ENCODE results near the gene ID3.

GRCh38 chr1:23607944-23608343, 48.6 kb upstream of the ID3 start:
- no peak for TF ChIP-seq POLR2A (IDR thresholded peaks at IDR 0.05; ENCODE audit: control extremely low read depth in 1 of 2, low read depth in 2 of 2, low read length in 2 of 2)
- TF ChIP-seq CTCF (IDR thresholded peaks at IDR 0.05; ENCODE audit: control extremely low read depth in 1 of 3, insufficient read depth in 1 of 3, low read depth in 1 of 3, low read length in 3 of 3), result no peak
- TF ChIP-seq CEBPB (IDR thresholded peaks at IDR 0.05; ENCODE audit: low read depth, low read length), result no peak
- TF ChIP-seq, protein P1, sequence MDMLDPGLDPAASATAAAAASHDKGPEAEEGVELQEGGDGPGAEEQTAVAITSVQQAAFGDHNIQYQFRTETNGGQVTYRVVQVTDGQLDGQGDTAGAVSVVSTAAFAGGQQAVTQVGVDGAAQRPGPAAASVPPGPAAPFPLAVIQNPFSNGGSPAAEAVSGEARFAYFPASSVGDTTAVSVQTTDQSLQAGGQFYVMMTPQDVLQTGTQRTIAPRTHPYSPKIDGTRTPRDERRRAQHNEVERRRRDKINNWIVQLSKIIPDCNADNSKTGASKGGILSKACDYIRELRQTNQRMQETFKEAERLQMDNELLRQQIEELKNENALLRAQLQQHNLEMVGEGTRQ (IDR thresholded peaks at IDR 0.05; ENCODE audit: low read length), result no peak
- no peak for TF ChIP-seq EP300 (IDR thresholded peaks at IDR 0.05; ENCODE audit: borderline replicate concordance in 1 of 2, low read depth in 2 of 2, low read length in 2 of 2)
- TF ChIP-seq POLR2AphosphoS5 (IDR thresholded peaks at IDR 0.05; ENCODE audit: low read depth, low read length), result no peak
- TF ChIP-seq GABPA (IDR thresholded peaks at IDR 0.05; ENCODE audit: borderline replicate concordance, insufficient read depth, low read length), result no peak
- no peak for TF ChIP-seq TAF1 (IDR thresholded peaks at IDR 0.05; ENCODE audit: low read depth, low read length)
- TF ChIP-seq CHD2 (IDR thresholded peaks at IDR 0.05; ENCODE audit: low read length), result no peak
- TF ChIP-seq MAX (IDR thresholded peaks at IDR 0.05), result no peak
- TF ChIP-seq EZH2 (IDR thresholded peaks at IDR 0.05; ENCODE audit: low read depth, low read length, severe bottlenecking), result no peak

Measured in H1 (cell line).